ENCODE results near the gene ECHDC1.

DNA sequence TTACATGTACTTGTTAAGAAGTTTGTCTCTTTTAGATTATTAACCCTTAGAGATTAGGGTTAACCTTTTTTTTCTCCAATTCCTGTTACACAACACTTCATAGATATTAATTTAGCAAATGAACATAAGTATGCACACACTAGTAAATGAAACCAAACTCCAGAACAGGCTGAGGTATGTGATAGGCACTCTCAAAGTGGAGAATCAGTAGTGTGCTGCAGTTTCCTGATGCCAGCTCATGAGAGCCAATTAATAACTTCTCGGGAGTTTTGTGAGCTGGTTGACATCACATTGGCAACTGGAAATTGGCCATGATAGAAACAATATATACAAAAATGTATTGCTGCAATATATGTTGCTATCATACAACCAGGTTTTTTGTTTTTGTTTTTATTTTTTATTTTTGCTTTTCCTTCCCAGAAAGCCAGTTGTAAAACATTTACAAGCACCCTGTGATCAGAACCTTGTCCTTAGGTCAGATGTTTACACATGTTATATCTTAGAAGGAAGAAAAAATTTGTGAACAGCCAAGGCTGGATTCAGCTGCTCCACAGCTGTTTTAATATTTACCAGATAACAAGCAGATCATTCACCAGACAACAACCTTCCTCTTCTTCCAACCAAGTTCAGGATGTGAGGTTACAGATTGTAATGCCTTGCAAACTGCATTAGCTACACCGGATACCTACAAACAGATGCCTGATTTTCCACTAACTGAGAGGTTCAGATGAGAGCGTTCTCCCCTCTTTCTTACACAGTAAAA, 42.4 kb upstream of the ECHDC1 start:
- no peak for TF ChIP-seq RARB (CRISPR knock-in tag; IDR thresholded peaks at IDR 0.05)
- TF ChIP-seq ISL1 (CRISPR knock-in tag; IDR thresholded peaks at IDR 0.05), result no peak
- TF ChIP-seq GLIS3 (CRISPR knock-in tag; IDR thresholded peaks at IDR 0.05), result no peak
- no peak for TF ChIP-seq ARNTL (CRISPR knock-in tag; IDR thresholded peaks at IDR 0.05; ENCODE audit: borderline replicate concordance, low read depth)
- no peak for TF ChIP-seq TOX (CRISPR knock-in tag; IDR thresholded peaks at IDR 0.05; ENCODE audit: borderline replicate concordance)
- TF ChIP-seq, protein P1, sequence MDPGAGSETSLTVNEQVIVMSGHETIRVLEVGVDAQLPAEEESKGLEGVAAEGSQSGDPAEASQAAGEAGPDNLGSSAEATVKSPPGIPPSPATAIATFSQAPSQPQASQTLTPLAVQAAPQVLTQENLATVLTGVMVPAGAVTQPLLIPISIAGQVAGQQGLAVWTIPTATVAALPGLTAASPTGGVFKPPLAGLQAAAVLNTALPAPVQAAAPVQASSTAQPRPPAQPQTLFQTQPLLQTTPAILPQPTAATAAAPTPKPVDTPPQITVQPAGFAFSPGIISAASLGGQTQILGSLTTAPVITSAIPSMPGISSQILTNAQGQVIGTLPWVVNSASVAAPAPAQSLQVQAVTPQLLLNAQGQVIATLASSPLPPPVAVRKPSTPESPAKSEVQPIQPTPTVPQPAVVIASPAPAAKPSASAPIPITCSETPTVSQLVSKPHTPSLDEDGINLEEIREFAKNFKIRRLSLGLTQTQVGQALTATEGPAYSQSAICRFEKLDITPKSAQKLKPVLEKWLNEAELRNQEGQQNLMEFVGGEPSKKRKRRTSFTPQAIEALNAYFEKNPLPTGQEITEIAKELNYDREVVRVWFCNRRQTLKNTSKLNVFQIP (CRISPR knock-in tag; IDR thresholded peaks at IDR 0.05; ENCODE audit: borderline replicate concordance, low read depth), result no peak

Measured in SK-N-SH treated with all-trans-retinoic acid at 6 μM for 48 hours (cell line).